OCI-LY1 (cell line): ENCODE results near the gene SIRT3.

ENCODE experiments used
- H2AFZ ChIP-seq: fragments of 200-600 bp; sonication (generic), shearing (Covaris generic); 2 replicates; pipeline ENCODE4 v1.6.0; 2014; ENCODE audit warnings: antibody characterized with exemption, mild to moderate bottlenecking, low read length
- H3F3A ChIP-seq: fragments of 200-600 bp; sonication (generic), shearing (Covaris generic); 2 replicates; pipeline ENCODE4 v1.6.0; 2014; ENCODE audit warnings: mild to moderate bottlenecking, antibody characterized with exemption, low read length, moderate library complexity; ENCODE audit not compliant: insufficient read depth
- H3K27ac ChIP-seq: fragments of 200-600 bp; sonication (generic); 2 replicates; pipeline ENCODE4 v1.5.1; 2014; ENCODE audit warnings: low read length, mixed run types, mild to moderate bottlenecking, low read depth; ENCODE audit not compliant: poor library complexity, severe bottlenecking
- H3K27me3 ChIP-seq: fragments of 200-600 bp; sonication (generic); 2 replicates; pipeline ENCODE4 v1.6.0; 2014; ENCODE audit warnings: antibody characterized with exemption, mild to moderate bottlenecking, low read length, moderate library complexity; ENCODE audit not compliant: insufficient read depth
- H3K36me3 ChIP-seq: fragments of 200-600 bp; sonication (generic); 2 replicates; pipeline ENCODE4 v1.6.1; 2014; ENCODE audit warnings: mild to moderate bottlenecking, antibody characterized with exemption, low read length, moderate library complexity, mixed read lengths; ENCODE audit not compliant: insufficient read depth
- H3K4me1 ChIP-seq: fragments of 200-600 bp; sonication (generic); 2 replicates; pipeline ENCODE4 v1.5.1; 2014; ENCODE audit warnings: mild to moderate bottlenecking, low read length, moderate library complexity; ENCODE audit not compliant: insufficient read depth, severe bottlenecking
- H3K4me2 ChIP-seq: fragments of 200-600 bp; sonication (generic), shearing (Covaris generic); 2 replicates; pipeline ENCODE4 v1.6.1; 2014; ENCODE audit warnings: low read length
- H3K4me3 ChIP-seq: fragments of 200-600 bp; sonication (generic); 2 replicates; pipeline ENCODE4 v1.5.1; 2014; ENCODE audit warnings: low read length, low read depth, mild to moderate bottlenecking, mixed read lengths; ENCODE audit not compliant: poor library complexity, severe bottlenecking
- H3K79me2 ChIP-seq: fragments of 200-600 bp; shearing (Covaris generic); 2 replicates; pipeline ENCODE4 v1.6.1; 2016; ENCODE audit warnings: mixed run types, low read length, mixed read lengths; ENCODE audit not compliant: insufficient read depth
- H3K9ac ChIP-seq: fragments of 200-600 bp; sonication (generic), shearing (Covaris generic); 2 replicates; pipeline ENCODE4 v1.6.1; 2014; ENCODE audit warnings: mild to moderate bottlenecking, low read length, mixed read lengths
- H3K9me2 ChIP-seq: fragments of 200-600 bp; sonication (generic), shearing (Covaris generic); 2 replicates; pipeline ENCODE4 v1.6.1; 2014; ENCODE audit warnings: low read depth, mild to moderate bottlenecking, low read length, mixed read lengths
- H3K9me3 ChIP-seq: fragments of 200-600 bp; shearing (Covaris generic); 2 replicates; pipeline ENCODE4 v1.6.1; 2014; ENCODE audit warnings: low read length, mixed read lengths
- H4K20me1 ChIP-seq: fragments of 200-600 bp; sonication (generic), shearing (Covaris generic); 2 replicates; pipeline ENCODE4 v1.6.0; 2016; ENCODE audit warnings: mild to moderate bottlenecking, low read length; ENCODE audit not compliant: insufficient read depth
- EZH2 ChIP-seq: fragments of 200-600 bp; sonication (generic), shearing (Covaris generic); IDR thresholded peaks from 2 replicates; pipeline ENCODE4 v1.8.0; 2017; ENCODE audit warnings: borderline replicate concordance, mixed run types, mild to moderate bottlenecking, antibody characterized with exemption, low read length, moderate library complexity, mixed read lengths
- TF ChIP-seq, protein P1 (sequence below): fragments of 200-600 bp; sonication (generic), shearing (Covaris generic); IDR thresholded peaks from 2 replicates; pipeline ENCODE4 v1.5.1; 2017; ENCODE audit warnings: mild to moderate bottlenecking, antibody characterized with exemption, low read length, moderate library complexity, mixed read lengths

SIRT3 gene

GRCh38 chr11:235609-235996 lies 539 bp downstream of the SIRT3 start:
- H3F3A ChIP-seq, result no peaks in the 10 kb centered on the region
- no peak overlapping the region for H2AFZ ChIP-seq
- no peaks in the 10 kb centered on the region for H3K9me2 ChIP-seq
- no peaks in the 10 kb centered on the region for H3K27me3 ChIP-seq
- H4K20me1 ChIP-seq, result no peaks in the 10 kb centered on the region
- peaks cover 32% of the 10 kb centered on the region for H3K79me2 ChIP-seq
- H3K36me3 ChIP-seq, result peaks cover 23% of the 10 kb centered on the region
- peaks cover 23% of the 10 kb centered on the region for H3K4me1 ChIP-seq
- H3K9me3 ChIP-seq, result no peaks in the 10 kb centered on the region
- H3K4me2 ChIP-seq, result peak overlapping the region; percentile 90
- no peak for TF ChIP-seq EZH2
- TF ChIP-seq, protein P1, sequence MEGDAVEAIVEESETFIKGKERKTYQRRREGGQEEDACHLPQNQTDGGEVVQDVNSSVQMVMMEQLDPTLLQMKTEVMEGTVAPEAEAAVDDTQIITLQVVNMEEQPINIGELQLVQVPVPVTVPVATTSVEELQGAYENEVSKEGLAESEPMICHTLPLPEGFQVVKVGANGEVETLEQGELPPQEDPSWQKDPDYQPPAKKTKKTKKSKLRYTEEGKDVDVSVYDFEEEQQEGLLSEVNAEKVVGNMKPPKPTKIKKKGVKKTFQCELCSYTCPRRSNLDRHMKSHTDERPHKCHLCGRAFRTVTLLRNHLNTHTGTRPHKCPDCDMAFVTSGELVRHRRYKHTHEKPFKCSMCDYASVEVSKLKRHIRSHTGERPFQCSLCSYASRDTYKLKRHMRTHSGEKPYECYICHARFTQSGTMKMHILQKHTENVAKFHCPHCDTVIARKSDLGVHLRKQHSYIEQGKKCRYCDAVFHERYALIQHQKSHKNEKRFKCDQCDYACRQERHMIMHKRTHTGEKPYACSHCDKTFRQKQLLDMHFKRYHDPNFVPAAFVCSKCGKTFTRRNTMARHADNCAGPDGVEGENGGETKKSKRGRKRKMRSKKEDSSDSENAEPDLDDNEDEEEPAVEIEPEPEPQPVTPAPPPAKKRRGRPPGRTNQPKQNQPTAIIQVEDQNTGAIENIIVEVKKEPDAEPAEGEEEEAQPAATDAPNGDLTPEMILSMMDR, result no peak
- H3K27ac ChIP-seq, result peak overlapping the region; percentile 25
- peak overlapping the region; percentile 77 for H3K9ac ChIP-seq
- H3K4me3 ChIP-seq, result peak overlapping the region; percentile 78

GRCh38 chr11:235180-235579 lies 962 bp downstream of the SIRT3 start:
- Histone ChIP-seq H2AFZ (no peak overlapping the region), H3F3A (no peaks in the 10 kb centered on the region), H4K20me1 (no peaks in the 10 kb centered on the region), H3K4me3 (peak overlapping the region; percentile 78), H3K9me2 (no peaks in the 10 kb centered on the region), H3K36me3 (peaks cover 20% of the 10 kb centered on the region), H3K27me3 (no peaks in the 10 kb centered on the region), H3K4me1 (peaks cover 23% of the 10 kb centered on the region), H3K9me3 (no peaks in the 10 kb centered on the region), H3K79me2 (peaks cover 32% of the 10 kb centered on the region), H3K27ac (no peak overlapping the region), H3K4me2 (peak overlapping the region; percentile 90), H3K9ac (peak overlapping the region; percentile 77)
- TF ChIP-seq, protein P1, result no peak
- TF ChIP-seq EZH2, result no peak

- Histone ChIP-seq H3K79me2 (peaks cover 11% of the 10 kb centered on the region), H3K4me1 (peaks cover 15% of the 10 kb centered on the region), H3K4me2 (no peak overlapping the region), H3K9me2 (no peaks in the 10 kb centered on the region), H3K27me3 (no peaks in the 10 kb centered on the region), H3F3A (no peaks in the 10 kb centered on the region), H2AFZ (no peak overlapping the region), H3K9me3 (no peaks in the 10 kb centered on the region), H4K20me1 (no peaks in the 10 kb centered on the region), H3K36me3 (peaks cover 6% of the 10 kb centered on the region; the same call in 1 of the 2 replicates), H3K4me3 (no peak overlapping the region), H3K27ac (no peak overlapping the region), H3K9ac (no peak overlapping the region)
- TF ChIP-seq, protein P1, result no peak
- no peak for TF ChIP-seq EZH2
Observed at GRCh38 chr11:232783-233565, 3.2 kb downstream of the SIRT3 start.
